Suppressor macrophage (primary cell): ENCODE measurements around the gene CETP.
A peak's percentile ranks its signal among the peaks of the same experiment; 100 is the strongest.

Source experiments
- DNase-seq, 4 experiments: peaks; one replicate each; pipeline ENCODE4 v3.0.0-alpha.2; 2020 to 2022
- total RNA-seq, 17 experiments: gene quantifications; one replicate each; lab custom pipeline; 2026; ENCODE audit warnings: mixed read lengths in 6 of 17, inconsistent platforms in 3 of 17; lab: John Stamatoyannopoulos, UW

Gene CETP
- total RNA-seq: 0 to 3.9 (median 0.06) reads per million in 17 experiments

- no peak for DNase-seq
Measured at GRCh38 chr16:56961851-56962281, at the start of gene CETP. Gene CETP, plus strand, starts transcription at chr16:56961950. Its CDS starts 30 bp downstream, at chr16:56961980.

GRCh38 chr16:56912746-56913708 is 48.7 kb upstream of the CETP start:
- DNase-seq: peak; percentile 31 to 67 (median 60)

GRCh38 chr16:56914896-56915295 is 46.9 kb upstream of the CETP start:
- DNase-seq: no peak

GRCh38 chr16:56915336-56916119 is 46.2 kb upstream of the CETP start:
- DNase-seq: no peak

GRCh38 chr16:56916571-56917403 is 45.0 kb upstream of the CETP start:
- DNase-seq: peak; percentile 58 to 76 (median 67)

GRCh38 chr16:56918467-56919012 is 43.2 kb upstream of the CETP start:
- no peak for DNase-seq

- DNase-seq: no peak
Measured at GRCh38 chr16:56919099-56919800, 42.5 kb upstream of the CETP start.

GRCh38 chr16:56921571-56921970 is 40.2 kb upstream of the CETP start:
- no peak for DNase-seq

GRCh38 chr16:56923481-56924091 is 38.2 kb upstream of the CETP start:
- DNase-seq: no peak

- DNase-seq: no peak
Measured at GRCh38 chr16:56927471-56927870, 34.3 kb upstream of the CETP start.

GRCh38 chr16:56929639-56930038 is 32.1 kb upstream of the CETP start:
- peak in 2 of 4 experiments; percentile 31 to 41 for DNase-seq

- no peak for DNase-seq
Measured at GRCh38 chr16:56930486-56931270, 31.1 kb upstream of the CETP start.

- no peak for DNase-seq
Measured at GRCh38 chr16:56931271-56931891, 30.4 kb upstream of the CETP start.

GRCh38 chr16:56931892-56932720 is 29.6 kb upstream of the CETP start, which contains the start of gene HERPUD1:
Gene HERPUD1, plus strand, starts transcription at chr16:56932142. Its CDS starts 103 bp downstream, at chr16:56932245.
- peak; percentile 99 for DNase-seq

GRCh38 chr16:56932721-56933619 is 28.8 kb upstream of the CETP start:
- peak; percentile 89 to 94 (median 92) for DNase-seq

- DNase-seq: no peak
Measured at GRCh38 chr16:56933828-56934598, 27.7 kb upstream of the CETP start.
